Gastroesophageal sphincter (tissue), 3 donors: ENCODE measurements around the gene VIP.

Source experiments
- EP300 ChIP-seq: sonication (generic); formaldehyde crosslinking; IDR thresholded peaks from one replicate; pipeline ENCODE4 v1.6.1; 2017; ENCODE audit warnings: antibody characterized with exemption, mild to moderate bottlenecking
- POLR2A ChIP-seq, 2 donors: fragments of 450-650 bp; IDR thresholded peaks; one replicate each; pipeline ENCODE4 v1.6.1; 2017; ENCODE audit warnings: antibody characterized with exemption in 2 of 2, mild to moderate bottlenecking in 2 of 2, moderate library complexity in 1 of 2
- POLR2AphosphoS5 ChIP-seq: sonication (generic); formaldehyde crosslinking; IDR thresholded peaks from one replicate; pipeline ENCODE4 v1.6.1; 2017; ENCODE audit warnings: antibody characterized with exemption
- TF ChIP-seq, protein P1 (sequence below), 4 experiments: fragments of 200-600 bp in 2 of 4; fragments of 450-650 bp in 2 of 4; sonication (generic) in 1 of 4; IDR thresholded peaks; one replicate each; pipeline ENCODE4 v1.5.1; 2017 to 2019; ENCODE audit warnings: antibody characterized with exemption in 4 of 4, mild to moderate bottlenecking in 2 of 4, moderate library complexity in 2 of 4

GRCh38 chr6:152745509-152746171 lies 5.0 kb upstream of the VIP start:
- TF ChIP-seq, protein P1, sequence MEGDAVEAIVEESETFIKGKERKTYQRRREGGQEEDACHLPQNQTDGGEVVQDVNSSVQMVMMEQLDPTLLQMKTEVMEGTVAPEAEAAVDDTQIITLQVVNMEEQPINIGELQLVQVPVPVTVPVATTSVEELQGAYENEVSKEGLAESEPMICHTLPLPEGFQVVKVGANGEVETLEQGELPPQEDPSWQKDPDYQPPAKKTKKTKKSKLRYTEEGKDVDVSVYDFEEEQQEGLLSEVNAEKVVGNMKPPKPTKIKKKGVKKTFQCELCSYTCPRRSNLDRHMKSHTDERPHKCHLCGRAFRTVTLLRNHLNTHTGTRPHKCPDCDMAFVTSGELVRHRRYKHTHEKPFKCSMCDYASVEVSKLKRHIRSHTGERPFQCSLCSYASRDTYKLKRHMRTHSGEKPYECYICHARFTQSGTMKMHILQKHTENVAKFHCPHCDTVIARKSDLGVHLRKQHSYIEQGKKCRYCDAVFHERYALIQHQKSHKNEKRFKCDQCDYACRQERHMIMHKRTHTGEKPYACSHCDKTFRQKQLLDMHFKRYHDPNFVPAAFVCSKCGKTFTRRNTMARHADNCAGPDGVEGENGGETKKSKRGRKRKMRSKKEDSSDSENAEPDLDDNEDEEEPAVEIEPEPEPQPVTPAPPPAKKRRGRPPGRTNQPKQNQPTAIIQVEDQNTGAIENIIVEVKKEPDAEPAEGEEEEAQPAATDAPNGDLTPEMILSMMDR (IDR thresholded peaks at IDR 0.05): no peak
- no peak for TF ChIP-seq POLR2A (IDR thresholded peaks at IDR 0.05)
- no peak for TF ChIP-seq EP300
- no peak for TF ChIP-seq POLR2AphosphoS5
